OCI-LY1 (cell line): Measurements from ENCODE around the gene MGME1.

Source experiments
- CTCF ChIP-seq: fragments of 200-600 bp; sonication (generic), shearing (Covaris generic); IDR thresholded peaks from 2 replicates; pipeline ENCODE4 v1.5.1; 2017; ENCODE audit warnings: mild to moderate bottlenecking, antibody characterized with exemption, low read length, moderate library complexity, mixed read lengths
- EZH2 ChIP-seq: fragments of 200-600 bp; sonication (generic), shearing (Covaris generic); IDR thresholded peaks from 2 replicates; pipeline ENCODE4 v1.8.0; 2017; ENCODE audit warnings: borderline replicate concordance, mixed run types, mild to moderate bottlenecking, antibody characterized with exemption, low read length, moderate library complexity, mixed read lengths

DNA sequence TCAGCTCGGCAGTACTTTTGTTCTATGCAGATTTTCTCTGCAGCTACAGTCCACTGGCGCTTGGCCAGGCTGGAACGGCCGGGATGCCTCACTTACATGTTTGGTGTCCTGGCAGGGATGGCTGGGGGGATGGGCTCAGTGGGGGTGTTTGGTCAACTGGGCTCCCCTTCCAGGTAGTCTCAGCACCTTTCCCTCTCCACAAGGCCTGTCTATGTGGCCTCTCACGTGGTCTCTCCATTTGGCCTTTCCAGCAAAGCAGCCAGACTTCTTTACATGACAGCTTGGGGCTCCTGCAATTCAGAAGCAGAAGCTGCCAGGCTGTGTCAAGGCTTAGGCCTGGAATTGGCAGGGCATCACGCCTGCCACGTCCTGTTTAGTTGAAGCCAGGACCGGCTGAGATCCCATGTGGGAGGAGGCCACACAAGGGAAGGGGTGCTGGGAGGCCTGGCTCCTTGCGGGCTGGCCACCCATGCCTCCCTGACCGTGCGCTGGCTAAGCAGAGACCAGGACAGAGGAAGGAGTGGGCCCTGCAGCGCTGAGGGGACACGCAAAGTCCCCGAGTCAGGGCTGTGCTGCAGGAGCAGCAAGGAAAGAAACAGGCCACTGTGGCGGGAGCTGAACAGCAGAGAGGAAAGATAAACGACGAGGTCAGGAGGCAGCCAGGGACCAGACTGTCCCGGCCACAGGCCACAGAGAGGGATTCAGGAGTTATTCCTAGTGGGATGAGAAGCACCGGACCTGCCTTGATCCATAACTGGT lies 38.9 kb downstream of the MGME1 start:
- TF ChIP-seq CTCF (no peak), EZH2 (no peak)
